Endothelial cell of umbilical vein (primary cell): ENCODE results near the gene SYNDIG1. TPM values are rescaled to one million over a fixed set of nuclear protein-coding genes. Genes with fewer than 3 reads are reported as not detected.

ENCODE experiments used
- BruUV-seq: library from RNA; stranded (reverse); fragments of 400-500 nt; replicated peaks from 2 replicates; lab custom pipeline; 2021; lab: Mats Ljungman, UMichigan
- CTCF ChIA-PET: fragments of 300-600, 350-600 bp; sonication (Branson Sonifier 250); formaldehyde crosslinking; loops from one replicate; lab custom pipeline; 2021; ENCODE audit warnings: antibody characterized with exemption, inconsistent platforms; lab: Charles Lee
- POLR2A ChIA-PET: fragments of 300-600, 350-600 bp; sonication (Branson Sonifier 250); formaldehyde crosslinking; loops from one replicate; lab custom pipeline; 2021; ENCODE audit warnings: antibody characterized with exemption, inconsistent platforms; lab: Charles Lee
- DNase-seq: peaks from one replicate; pipeline ENCODE4 v3.0.0-alpha.2; 2011; ENCODE audit warnings: low read depth, low spot score
- FAIRE-seq: peaks from 2 replicates; lab custom pipeline; 2011; peaks lifted over from hg19 to GRCh38; lab: Jason Lieb, UNC
- H2AFZ ChIP-seq: 2 replicates; pipeline ENCODE4 v1.6.0; 2012; ENCODE audit warnings: low read depth, low read length, control low read depth, inconsistent platforms
- H3K27ac ChIP-seq: 2 replicates; pipeline ENCODE4 v1.5.1; 2011; ENCODE audit warnings: low read depth, mild to moderate bottlenecking, control low read depth, low read length, moderate library complexity; ENCODE audit not compliant: insufficient read depth
- H3K27me3 ChIP-seq, 2 experiments: 2 replicates each; pipeline versions ENCODE4 v1.6.0 to v1.6.1; 2011; ENCODE audit warnings: low read length in 2 of 2, mixed read lengths in 1 of 2; ENCODE audit not compliant: control insufficient read depth in 2 of 2, insufficient read depth in 2 of 2
- H3K36me3 ChIP-seq, 2 experiments: 2 replicates in 1 of 2; 3 replicates in 1 of 2; pipeline ENCODE4 v1.5.1; 2011; ENCODE audit warnings: low read length in 2 of 2, mild to moderate bottlenecking in 1 of 2, moderate library complexity in 1 of 2; ENCODE audit not compliant: control insufficient read depth in 2 of 2, insufficient read depth in 2 of 2; ENCODE audit errors: extremely low read depth in 1 of 2
- H3K4me1 ChIP-seq: 3 replicates; pipeline ENCODE4 v1.5.1; 2011; ENCODE audit warnings: mild to moderate bottlenecking, low read length; ENCODE audit not compliant: control insufficient read depth, insufficient read depth; ENCODE audit errors: extremely low read depth
- H3K4me2 ChIP-seq: 2 replicates; pipeline ENCODE4 v1.6.1; 2011; ENCODE audit warnings: low read length, control low read depth, mixed read lengths; ENCODE audit not compliant: insufficient read depth
- H3K4me3 ChIP-seq, 3 experiments: fragments of 200-600 bp in 1 of 3; sonication (generic), shearing (Covaris generic) in 1 of 3; replicated peaks in 1 of 3; 2 replicates each; pipeline ENCODE4 v1.5.1; 2011 to 2016; ENCODE audit warnings: control low read depth in 3 of 3, low read length in 3 of 3, mild to moderate bottlenecking in 2 of 3, inconsistent platforms in 1 of 3, low read depth in 1 of 3, moderate library complexity in 1 of 3; ENCODE audit not compliant: insufficient read depth in 1 of 3
- H3K79me2 ChIP-seq: 2 replicates; pipeline ENCODE4 v1.6.0; 2012; ENCODE audit warnings: low read length, inconsistent platforms; ENCODE audit not compliant: control insufficient read depth, insufficient read depth
- H3K9ac ChIP-seq: replicated peaks from 2 replicates; pipeline ENCODE3; 2011; ENCODE audit warnings: low read length, control low read depth; ENCODE audit not compliant: insufficient read depth; ENCODE audit errors: extremely low read depth
- H3K9me1 ChIP-seq: replicated peaks from 3 replicates; pipeline ENCODE4 v1.6.0; 2011; ENCODE audit warnings: mild to moderate bottlenecking, low read length; ENCODE audit not compliant: control insufficient read depth, insufficient read depth; ENCODE audit errors: extremely low read depth
- H3K9me3 ChIP-seq: replicated peaks from 2 replicates; pipeline ENCODE4 v1.5.1; 2012; ENCODE audit warnings: low read length, inconsistent platforms; ENCODE audit not compliant: control insufficient read depth, insufficient read depth
- H4K20me1 ChIP-seq: replicated peaks from 2 replicates; pipeline ENCODE3; 2011; ENCODE audit warnings: mild to moderate bottlenecking, low read length; ENCODE audit not compliant: control insufficient read depth, insufficient read depth; ENCODE audit errors: extremely low read depth
- CTCF ChIP-seq, 2 donors: IDR thresholded peaks; 1 replicate in 1 of 2; 2 replicates in 1 of 2; pipeline ENCODE4 v1.5.1; 2011; ENCODE audit warnings: low read length in 2 of 2, mild to moderate bottlenecking in 2 of 2, moderate library complexity in 2 of 2, control low read depth in 1 of 2, inconsistent platforms in 1 of 2, low read depth in 1 of 2; ENCODE audit not compliant: insufficient read depth in 1 of 2; ENCODE audit errors: extremely low read depth in 1 of 2
- EZH2 ChIP-seq: IDR thresholded peaks from 2 replicates; pipeline ENCODE4 v1.6.1; 2012; ENCODE audit warnings: borderline replicate concordance, low read depth, mild to moderate bottlenecking, moderate library complexity, low read length, inconsistent platforms; ENCODE audit not compliant: severe bottlenecking
- FOS ChIP-seq: IDR thresholded peaks from 2 replicates; pipeline ENCODE4 v1.6.1; 2011; ENCODE audit warnings: mild to moderate bottlenecking, low read length, moderate library complexity, borderline replicate concordance; ENCODE audit not compliant: insufficient read depth
- GATA2 ChIP-seq: IDR thresholded peaks from 2 replicates; pipeline ENCODE4 v1.7.0; 2011; ENCODE audit warnings: low read depth, mild to moderate bottlenecking, moderate library complexity, mixed read lengths, low read length; ENCODE audit not compliant: insufficient read length, insufficient read depth
- JUN ChIP-seq: IDR thresholded peaks from 2 replicates; pipeline ENCODE4 v1.6.1; 2011; ENCODE audit warnings: borderline replicate concordance, low read depth; ENCODE audit not compliant: insufficient read length, insufficient read depth
- MAX ChIP-seq: IDR thresholded peaks from 2 replicates; pipeline ENCODE4 v1.6.1; 2011; ENCODE audit not compliant: insufficient read depth, insufficient read length
- MYC ChIP-seq: IDR thresholded peaks from one replicate; pipeline ENCODE4 v1.6.1; 2011; ENCODE audit warnings: mild to moderate bottlenecking, low read depth, low read length
- POLR2A ChIP-seq: IDR thresholded peaks from 2 replicates; pipeline ENCODE4 v1.6.1; 2012; ENCODE audit warnings: low read depth, mild to moderate bottlenecking, control low read depth, low read length
- POLR2AphosphoS5 ChIP-seq: IDR thresholded peaks from 2 replicates; pipeline ENCODE4 v1.6.1; 2012; ENCODE audit warnings: low read depth, mild to moderate bottlenecking, control low read depth, low read length, moderate library complexity; ENCODE audit not compliant: insufficient read depth
- dilution Hi-C: fragments of 300-500 bp; cut with MboI; formaldehyde crosslinking; loops from one replicate; pipeline ENCODE4 v1.15.0; 2019; ENCODE audit warnings: low sequenced_read_pairs; ENCODE audit not compliant: extremely low pct_ligation_motif_present
- intact Hi-C: fragments of 100-400 bp; cut with micrococcal nuclease; formaldehyde crosslinking; loops from one replicate; pipeline ENCODE4 v1.10.0; 2022
- polyA plus RNA-seq, 4 experiments: library from polyadenylated mRNA; depleted of rRNA in 3 of 4; stranded (reverse) in 3 of 4; unstranded in 1 of 4; fragments of >200 nt; gene quantifications; 2 replicates each; pipeline versions ENCODE4 v1.2.1 to v1.2.3, GENCODE V29; 2011 to 2012; ENCODE audit warnings: missing spikeins in 1 of 4
- total RNA-seq: library from RNA; stranded (reverse); gene quantifications from 2 replicates; pipeline ENCODE4 v1.2.3, GENCODE V29; 2021

Gene SYNDIG1
- total and polyA plus RNA-seq, 2 donors (not counting 3 experiments of a cell fraction or from before 2014, with no cell fraction given) = not detected

- Histone ChIP-seq H4K20me1 (no peaks in the 10 kb centered on the region), H3K9ac (no peak overlapping the region), H3K79me2 (no peaks in the 10 kb centered on the region), H3K4me2 (no peak overlapping the region), H3K36me3 (no peaks in the 10 kb centered on the region), H2AFZ (no peak overlapping the region), H3K9me1 (no peaks in the 10 kb centered on the region), H3K27me3 (no peaks in the 10 kb centered on the region), H3K4me1 (no peaks in the 10 kb centered on the region), H3K4me3 (no peak overlapping the region), H3K9me3 (peaks cover 5% of the 10 kb centered on the region), H3K27ac (no peak overlapping the region)
- BruUV-seq = no TSS peak
- DNase-seq = no peak
- TF ChIP-seq GATA2 = no peak
- TF ChIP-seq JUN = no peak
- no peak for TF ChIP-seq FOS
- no peak for TF ChIP-seq CTCF (IDR thresholded peaks at IDR 0.05; ENCODE audit: extremely low read depth in 1 of 2, insufficient read depth in 1 of 2, low read depth in 1 of 2, low read length in 2 of 2)
- TF ChIP-seq EZH2 = no peak
- TF ChIP-seq POLR2A = no peak
- TF ChIP-seq MYC = no peak
- no peak for TF ChIP-seq MAX
- no peak for TF ChIP-seq POLR2AphosphoS5
- dilution Hi-C loops (no loop called here), intact Hi-C loops (no loop called here)
- FAIRE-seq = no peak
- POLR2A ChIA-PET = no interaction called here
- CTCF ChIA-PET = no interaction called here
Measured at GRCh38 chr20:24620937-24621519, 151.6 kb downstream of the SYNDIG1 start.
